ENCODE results near the gene CALN1. TPM values are rescaled to one million over a fixed set of nuclear protein-coding genes. Genes with fewer than 3 reads are reported as not detected.

Gene CALN1
- total RNA-seq, 1 donor: not detected

GRCh38 chr7:72058579-72058978, 353.6 kb downstream of the CALN1 start:
- no peak for TF ChIP-seq CTCF (IDR thresholded peaks at IDR 0.05; ENCODE audit: insufficient read depth, low read length)
- H3K4me3 ChIP-seq (ENCODE audit: low read depth, low read length): no peak overlapping the region
- DNase-seq (ENCODE audit: low read depth): no peak

- no peak for TF ChIP-seq CTCF (IDR thresholded peaks at IDR 0.05; ENCODE audit: insufficient read depth, low read length)
- no peak for DNase-seq (ENCODE audit: low read depth)
- no peak overlapping the region for H3K4me3 ChIP-seq (ENCODE audit: low read depth, low read length)
Observed at GRCh38 chr7:72057796-72058195, 354.3 kb downstream of the CALN1 start.

GRCh38 chr7:72057231-72057630, 354.9 kb downstream of the CALN1 start:
- no peak for DNase-seq (ENCODE audit: low read depth)
- TF ChIP-seq CTCF (IDR thresholded peaks at IDR 0.05; ENCODE audit: insufficient read depth, low read length): no peak
- no peak overlapping the region for H3K4me3 ChIP-seq (ENCODE audit: low read depth, low read length)

GRCh38 chr7:72055426-72055825, 356.7 kb downstream of the CALN1 start:
- H3K4me3 ChIP-seq (ENCODE audit: low read depth, low read length): no peak overlapping the region
- DNase-seq (ENCODE audit: low read depth): no peak
- no peak for TF ChIP-seq CTCF (IDR thresholded peaks at IDR 0.05; ENCODE audit: insufficient read depth, low read length)

- H3K4me3 ChIP-seq (ENCODE audit: low read depth, low read length): no peak overlapping the region
- no peak for TF ChIP-seq CTCF (IDR thresholded peaks at IDR 0.05; ENCODE audit: insufficient read depth, low read length)
- no peak for DNase-seq (ENCODE audit: low read depth)
Observed at GRCh38 chr7:72053292-72053691, 358.8 kb downstream of the CALN1 start.

GRCh38 chr7:72048420-72048819, 363.7 kb downstream of the CALN1 start:
- no peak for DNase-seq (ENCODE audit: low read depth)
- TF ChIP-seq CTCF (IDR thresholded peaks at IDR 0.05; ENCODE audit: insufficient read depth, low read length): no peak
- H3K4me3 ChIP-seq (ENCODE audit: low read depth, low read length): no peak overlapping the region

GRCh38 chr7:72042855-72043254, 369.3 kb downstream of the CALN1 start:
- DNase-seq (ENCODE audit: low read depth): no peak
- H3K4me3 ChIP-seq (ENCODE audit: low read depth, low read length): no peak overlapping the region
- TF ChIP-seq CTCF (IDR thresholded peaks at IDR 0.05; ENCODE audit: insufficient read depth, low read length): no peak

All from fibroblast of the aortic adventitia (primary cell).